K562 (cell line): ENCODE measurements around the gene SEMA5A. TPM values are rescaled to one million over a fixed set of nuclear protein-coding genes. Genes with fewer than 3 reads are reported as not detected.

Source experiments
- ATAC-seq: fragments of 200-7000 bp; cut with Tn5 transposase; 3 replicates; pipeline ENCODE4 v1.9.1; 2020; ENCODE audit warnings: moderate library complexity
- BruUV-seq: library from RNA; stranded (reverse); fragments of 400-500 nt; replicated peaks from 2 replicates; lab custom pipeline; 2021; lab: Mats Ljungman, UMichigan
- CTCF ChIA-PET: fragments of 300-600 bp; formaldehyde crosslinking; extraction: SDS; loops from one replicate; lab custom pipeline; 2021; ENCODE audit warnings: low intra/inter-chr PET ratio; lab: Yijun Ruan, JAX
- POLR2A ChIA-PET: fragments of 300-600, 350-650 bp; sonication (Branson Sonifier 250); formaldehyde crosslinking; extraction: SDS; loops from one replicate; lab custom pipeline; 2021; ENCODE audit warnings: antibody characterized with exemption, inconsistent platforms; lab: Yijun Ruan, JAX
- DNase-seq, 4 experiments: peaks; one replicate each; pipeline versions ENCODE4 v3.0.0 to v3.0.0-alpha.2; 2011 to 2018; ENCODE audit warnings: low spot score in 3 of 4, mixed read lengths in 3 of 4; ENCODE audit errors: extremely low read depth in 1 of 4
- FAIRE-seq: peaks from 2 replicates; lab custom pipeline; 2011; peaks lifted over from hg19 to GRCh38; lab: Jason Lieb, UNC
- H2AFZ ChIP-seq: 2 replicates; pipeline ENCODE4 v1.6.0; 2011; ENCODE audit warnings: low read depth, low read length, control low read depth, inconsistent platforms
- H3K27ac ChIP-seq: fragments of 200-600 bp; 3 replicates; pipeline ENCODE4 v1.8.0; 2011; ENCODE audit warnings: low read depth, mild to moderate bottlenecking, control low read depth, inconsistent platforms, low read length, moderate library complexity, mixed read lengths; ENCODE audit errors: extremely low read depth
- H3K27me3 ChIP-seq, 2 experiments: fragments of 300-600 bp in 1 of 2; 2 replicates in 1 of 2; 3 replicates in 1 of 2; pipeline versions ENCODE4 v1.6.0 to v1.8.0; 2011; ENCODE audit warnings: inconsistent platforms in 2 of 2, low read length in 2 of 2, mild to moderate bottlenecking in 1 of 2, mixed read lengths in 1 of 2, moderate library complexity in 1 of 2; ENCODE audit not compliant: control insufficient read depth in 2 of 2, insufficient read depth in 2 of 2
- H3K36me3 ChIP-seq: fragments of 300-600 bp; 3 replicates; pipeline ENCODE4 v1.8.0; 2011; ENCODE audit warnings: mild to moderate bottlenecking, low read length, inconsistent platforms; ENCODE audit not compliant: control insufficient read depth, insufficient read depth
- H3K4me1 ChIP-seq, 2 experiments: fragments of 200-600 bp in 1 of 2; replicated peaks in 1 of 2; 2 replicates in 1 of 2; 3 replicates in 1 of 2; pipeline versions ENCODE4 v1.5.1 to v1.8.0; 2011; ENCODE audit warnings: inconsistent platforms in 2 of 2, low read length in 2 of 2, mild to moderate bottlenecking in 1 of 2, mixed read lengths in 1 of 2, moderate library complexity in 1 of 2; ENCODE audit not compliant: control insufficient read depth in 2 of 2, insufficient read depth in 2 of 2
- H3K4me2 ChIP-seq: 2 replicates; pipeline ENCODE4 v1.6.1; 2011; ENCODE audit warnings: low read length, control low read depth, inconsistent platforms, mixed read lengths; ENCODE audit not compliant: insufficient read depth
- H3K4me3 ChIP-seq: fragments of 200-600 bp; sonication (generic), shearing (Covaris generic); 2 replicates; pipeline ENCODE4 v1.5.1; 2016; ENCODE audit warnings: control low read depth, inconsistent platforms
- H3K79me2 ChIP-seq: fragments of 200-600 bp; 3 replicates; pipeline ENCODE4 v1.8.0; 2011; ENCODE audit warnings: low read length, inconsistent platforms; ENCODE audit not compliant: control insufficient read depth, insufficient read depth
- H3K9ac ChIP-seq, 2 experiments: 2 replicates each; pipeline versions ENCODE4 v1.6.0 to v1.6.1; 2011; ENCODE audit warnings: low read depth in 2 of 2, low read length in 2 of 2, control low read depth in 1 of 2, inconsistent platforms in 1 of 2, mild to moderate bottlenecking in 1 of 2, mixed read lengths in 1 of 2; ENCODE audit not compliant: insufficient read depth in 1 of 2
- H3K9me1 ChIP-seq: one replicate; pipeline ENCODE4 v1.6.0; 2011; ENCODE audit warnings: inconsistent platforms, mild to moderate bottlenecking, low read length, moderate library complexity; ENCODE audit not compliant: control insufficient read depth, insufficient read depth
- H3K9me3 ChIP-seq: replicated peaks from 2 replicates; pipeline ENCODE4 v1.5.1; 2011; ENCODE audit warnings: low read depth, low read length, inconsistent platforms; ENCODE audit not compliant: control insufficient read depth, insufficient read depth
- H4K20me1 ChIP-seq: replicated peaks from 2 replicates; pipeline ENCODE4 v1.6.1; 2011; ENCODE audit warnings: low read length, inconsistent platforms, mixed read lengths; ENCODE audit not compliant: control insufficient read depth, insufficient read depth
- ELF2 ChIP-seq: fragments of 250-450 bp; sonication (Bioruptor Pico); IDR thresholded peaks from 2 replicates; pipeline ENCODE4 v1.5.0; 2021; ENCODE audit warnings: mild to moderate bottlenecking
- GTF2A2 ChIP-seq: IDR thresholded peaks from 2 replicates; pipeline ENCODE4 v1.6.1; 2016; ENCODE audit warnings: mild to moderate bottlenecking, missing genetic modification characterization, missing compliant biosample characterization
- NFATC3 ChIP-seq: fragments of 450-650 bp; IDR thresholded peaks from 2 replicates; pipeline ENCODE4 v1.6.1; 2017; ENCODE audit warnings: mild to moderate bottlenecking
- POLR3G ChIP-seq: IDR thresholded peaks from 2 replicates; pipeline ENCODE4 v1.6.1; 2011; ENCODE audit not compliant: insufficient read length, insufficient replicate concordance; ENCODE audit errors: extremely low read depth
- RHOXF2B ChIP-seq: fragments of 250-450 bp; sonication (Bioruptor Pico); conservative IDR thresholded peaks from 2 replicates; pipeline ENCODE4 v1.5.1; 2021
- ZNF133 ChIP-seq: fragments of 250-450 bp; sonication (Bioruptor Pico); IDR thresholded peaks from 2 replicates; pipeline ENCODE4 v1.4.0; 2020; ENCODE audit warnings: mild to moderate bottlenecking
- WGBS: fragments of 100-300 bp; shearing (Covaris generic); methylation state at CpG from one replicate; pipeline ENCODE4 v1.1.6; 2016; ENCODE audit warnings: low coverage, mixed read lengths; ENCODE audit not compliant: insufficient coverage; ENCODE audit errors: missing lambda C conversion rate; 5-methylcytosine and 5-hydroxymethylcytosine counted together
- in situ Hi-C: fragments of 300-500 bp; cut with MboI; formaldehyde crosslinking; loops from 4 replicates; pipeline ENCODE4 v1.15.0; 2018; ENCODE audit warnings: inconsistent platforms, mixed read lengths
- intact Hi-C: fragments of 100-400 bp; cut with micrococcal nuclease; formaldehyde crosslinking; loops from 2 replicates; pipeline ENCODE4 v1.14.2; 2022
- polyA plus RNA-seq, 8 experiments: library from polyadenylated mRNA; depleted of rRNA in 4 of 8; stranded (reverse) in 5 of 8; unstranded in 3 of 8; fragments of >200 nt; fragmentation: Nextera tagmentation in 2 of 8; fragmentation: Illumina TruSeq in 1 of 8; extraction: Ambion mirVana in 2 of 8; extraction: Trizol in 1 of 8; gene quantifications; 2 replicates each; pipeline versions ENCODE4 v1.2.1 to v1.2.3, GENCODE V29; 2011 to 2014; ENCODE audit warnings: inconsistent platforms in 1 of 8, missing spikeins in 1 of 8
- total RNA-seq, 7 experiments: library from RNA; depleted of rRNA in 6 of 7; stranded (reverse); fragments of >200 nt in 6 of 7; fragmentation: Illumina TruSeq in 2 of 7; extraction: Trizol in 2 of 7; gene quantifications; 2 replicates each; pipeline versions ENCODE4 v1.2.1 to v1.2.3, GENCODE V29; 2011 to 2021; ENCODE audit warnings: low replicate concordance in 1 of 7
- TF ChIP-seq, protein P1 (sequence below): sonication (generic); formaldehyde crosslinking; IDR thresholded peaks from 2 replicates; pipeline ENCODE4 v1.8.0; 2022; ENCODE audit warnings: missing genetic modification reagents, mild to moderate bottlenecking, borderline replicate concordance

The SEMA5A gene
- total and polyA plus RNA-seq, 9 of the 15 experiments (the other 6 are each of a cell fraction or from before 2014, with no cell fraction given) = 0.02 TPM; not detected in 8

DNA sequence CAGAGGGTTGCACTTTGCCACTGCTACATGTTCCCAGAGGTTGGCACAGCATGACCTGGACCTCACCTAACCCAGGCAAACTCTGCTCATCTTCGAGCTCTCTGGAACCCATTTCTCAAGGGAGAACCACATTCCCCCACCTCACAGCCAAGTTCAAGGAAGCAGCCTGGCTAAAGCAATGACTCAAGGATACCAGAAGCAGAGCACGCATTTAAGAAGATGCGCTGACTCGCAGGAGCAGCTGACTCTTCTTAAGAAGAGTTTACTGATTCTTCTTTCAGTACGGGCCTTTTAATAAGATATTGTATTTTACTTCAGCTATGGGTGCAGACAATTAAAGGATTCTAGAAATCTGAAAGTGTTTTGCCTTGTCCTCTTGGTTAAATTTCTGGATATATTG lies 4.1 kb upstream of the SEMA5A start (continued):
- TF ChIP-seq, protein P1, sequence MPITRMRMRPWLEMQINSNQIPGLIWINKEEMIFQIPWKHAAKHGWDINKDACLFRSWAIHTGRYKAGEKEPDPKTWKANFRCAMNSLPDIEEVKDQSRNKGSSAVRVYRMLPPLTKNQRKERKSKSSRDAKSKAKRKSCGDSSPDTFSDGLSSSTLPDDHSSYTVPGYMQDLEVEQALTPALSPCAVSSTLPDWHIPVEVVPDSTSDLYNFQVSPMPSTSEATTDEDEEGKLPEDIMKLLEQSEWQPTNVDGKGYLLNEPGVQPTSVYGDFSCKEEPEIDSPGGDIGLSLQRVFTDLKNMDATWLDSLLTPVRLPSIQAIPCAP (CRISPR knock-in tag) = no peak

DNA sequence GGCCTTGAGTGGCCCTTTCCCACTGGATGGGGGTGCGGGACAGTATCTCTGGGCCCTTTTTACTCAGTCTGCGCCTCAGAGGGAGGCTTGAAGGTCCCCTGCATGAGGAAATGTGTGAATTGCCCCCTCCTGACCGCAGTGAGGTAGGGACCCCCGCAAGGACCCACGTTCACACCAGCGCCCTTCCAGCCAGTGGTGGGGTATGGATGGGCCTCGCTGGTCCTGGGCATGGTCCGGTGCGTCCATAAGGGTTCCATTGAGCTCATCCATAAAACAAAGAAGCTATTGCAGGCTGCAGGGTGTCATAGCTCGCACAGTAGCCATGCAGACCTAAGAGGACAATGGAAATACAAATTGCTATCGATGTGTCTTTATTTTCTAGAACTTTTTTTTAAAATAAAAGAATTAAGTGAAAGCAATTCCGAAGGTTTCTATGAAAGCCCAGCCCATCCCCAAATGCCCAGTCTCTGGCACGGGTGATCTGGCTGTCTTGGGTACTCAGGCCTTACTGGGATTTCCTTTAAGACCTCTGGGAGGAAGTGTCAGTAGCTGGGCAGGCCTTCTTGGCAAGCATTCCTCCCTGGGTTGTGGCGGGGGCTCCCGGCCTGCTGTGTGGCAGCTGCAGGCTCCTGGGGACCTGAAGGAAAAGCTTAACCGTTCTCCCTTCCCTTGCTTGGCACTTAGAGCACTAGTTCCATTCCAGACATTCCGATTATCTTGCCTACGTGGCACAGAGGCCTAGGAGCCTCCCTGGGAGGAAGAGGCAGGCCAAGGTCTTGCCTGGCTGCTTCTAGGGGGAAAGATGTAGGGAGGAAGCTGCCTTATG lies 1.5 kb upstream of the SEMA5A start:
- 10% methylated on average over 18 of the region's 18 CpGs for WGBS
- Histone ChIP-seq H3K4me1 (peaks cover 0 to 21% of the 10 kb centered on the region in 2 experiments; a peak in 2 of 5 replicates), H3K79me2 (no peaks in the 10 kb centered on the region), H3K4me2 (no peak overlapping the region), H2AFZ (no peak overlapping the region), H3K36me3 (no peaks in the 10 kb centered on the region), H3K9me3 (no peaks in the 10 kb centered on the region), H3K27ac (no peak overlapping the region), H3K27me3 (peaks cover 0 to 8% of the 10 kb centered on the region in 2 experiments; a peak in 1 of 5 replicates), H4K20me1 (no peaks in the 10 kb centered on the region), H3K9ac (no peak overlapping the region), H3K4me3 (no peak overlapping the region), H3K9me1 (no peaks in the 10 kb centered on the region)
- in situ Hi-C loops = no loop called here
- BruUV-seq = no TSS peak
- ChIA-PET POLR2A (interaction anchor here (1.5 kb wide), 1 partner anchor 21 kb away, joined by 3 read pairs; no protein-coding TSS in a partner anchor), CTCF (no interaction called here)
- ATAC-seq = no peak
- intact Hi-C loops = loop anchor here (10.0 kb wide), 1 partner anchor 1623 kb away; no protein-coding TSS in a partner anchor
- no peak for DNase-seq
- no peak for FAIRE-seq
- no peak for TF ChIP-seq GTF2A2
- TF ChIP-seq RHOXF2B (CRISPR knock-in tag) = no peak
- TF ChIP-seq NFATC3 = no peak
- no peak for TF ChIP-seq ELF2 (CRISPR knock-in tag)
- TF ChIP-seq POLR3G = no peak
- TF ChIP-seq ZNF133 = no peak
- TF ChIP-seq, all 486 proteins: peak for 0
